ENCODE measurements around the gene ARHGEF33. TPM values are rescaled to one million over a fixed set of nuclear protein-coding genes. Genes with fewer than 3 reads are reported as not detected.

ARHGEF33 gene
- total and polyA plus RNA-seq, 2 of the 13 experiments (the other 11 are each of a cell fraction or from before 2014, with no cell fraction given), result 0.04 TPM; not detected in 1

GRCh38 chr2:38873763-38874162 is 15.9 kb upstream of the ARHGEF33 start (continued):
- TF ChIP-seq GMEB2 (CRISPR knock-in tag; IDR thresholded peaks at IDR 0.05; ENCODE audit: low read depth), result no peak

GRCh38 chr2:38875227-38875575 is 14.5 kb upstream of the ARHGEF33 start:
- H3K27me3 ChIP-seq (ENCODE audit: control insufficient read depth in 1 of 2, insufficient read depth in 2 of 2, low read length in 2 of 2), result no peaks in the 10 kb centered on the region; a peak in 1 of 5 replicates
- peak overlapping the region; percentile 54 for H3K27ac ChIP-seq (ENCODE audit: extremely low read length, insufficient read depth, low read length)
- peaks cover 28% of the 10 kb centered on the region for H3K4me1 ChIP-seq (ENCODE audit: insufficient read depth, low read length)
- H3K4me3 ChIP-seq (replicated peaks in 1 of 3; ENCODE audit: insufficient read depth in 1 of 3, low read depth in 2 of 3, low read length in 3 of 3), result peak overlapping the region; percentile 58 to 97 (median 81)
- DNase-seq (ENCODE audit: low spot score), result peak; percentile 3
- no peaks in the 10 kb centered on the region for H3K9me3 ChIP-seq (ENCODE audit: low read length)
- CTCF ChIA-PET (ENCODE audit: low intra/inter-chr PET ratio, low total read pairs), result no interaction called here
- peaks cover 37% of the 10 kb centered on the region for H3K79me2 ChIP-seq (ENCODE audit: insufficient read depth, low read length)
- in situ Hi-C loops (cut with HindIII; ENCODE audit: extremely low pct_ligation_motif_present, low pct_unique_long_range_greater_than_20kb), result no loop called here
- FAIRE-seq, result no peak
- H4K20me1 ChIP-seq (ENCODE audit: insufficient read depth, low read length), result no peaks in the 10 kb centered on the region
- intact Hi-C loops (cut with micrococcal nuclease; ENCODE audit: unreplicated experiment), result loop anchor here (2.0 to 10.0 kb wide), 3 partner anchors 52 to 260 kb away; no protein-coding TSS in a partner anchor
- POLR2A ChIA-PET, result interaction anchor here (1.0 to 2.4 kb wide), 4 partner anchors 18 to 249 kb away, joined by 3 to 8 read pairs (median 5); partner anchors contain the start of gene SRSF7
- H3K9ac ChIP-seq (ENCODE audit: insufficient read depth, low read depth, low read length), result peak overlapping the region; percentile 74
- no TSS peak for BruUV-seq (replicated peaks)
- H2AFZ ChIP-seq (ENCODE audit: low read length), result peak overlapping the region; percentile 97
- WGBS (ENCODE audit: low lambda C conversion rate), result 1% methylated on average over 10 of the region's 10 CpGs
- no peak; the same call in 2 of the 3 replicates for ATAC-seq
- H3K36me3 ChIP-seq (replicated peaks in 1 of 2; ENCODE audit: control insufficient read depth in 1 of 2, insufficient read depth in 2 of 2, low read length in 2 of 2), result no peaks in the 10 kb centered on the region
- peak overlapping the region; percentile 95 for H3K4me2 ChIP-seq (ENCODE audit: low read depth, low read length)
- no peak for TF ChIP-seq THYN1 (CRISPR knock-in tag; IDR thresholded peaks at IDR 0.05; ENCODE audit: borderline replicate concordance, low read depth)
- TF ChIP-seq, protein P1, sequence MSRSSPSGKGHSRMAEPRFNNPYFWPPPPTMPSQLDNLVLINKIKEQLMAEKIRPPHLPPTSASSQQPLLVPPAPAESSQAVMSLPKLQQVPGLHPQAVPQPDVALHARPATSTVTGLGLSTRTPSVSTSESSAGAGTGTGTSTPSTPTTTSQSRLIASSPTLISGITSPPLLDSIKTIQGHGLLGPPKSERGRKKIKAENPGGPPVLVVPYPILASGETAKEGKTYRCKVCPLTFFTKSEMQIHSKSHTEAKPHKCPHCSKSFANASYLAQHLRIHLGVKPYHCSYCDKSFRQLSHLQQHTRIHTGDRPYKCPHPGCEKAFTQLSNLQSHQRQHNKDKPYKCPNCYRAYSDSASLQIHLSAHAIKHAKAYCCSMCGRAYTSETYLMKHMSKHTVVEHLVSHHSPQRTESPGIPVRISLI (CRISPR knock-in tag; IDR thresholded peaks at IDR 0.05; ENCODE audit: borderline replicate concordance), result no peak
- TF ChIP-seq ZNF317 (CRISPR knock-in tag; IDR thresholded peaks at IDR 0.05), result no peak
- TF ChIP-seq ZNF766 (CRISPR knock-in tag; IDR thresholded peaks at IDR 0.05; ENCODE audit: borderline replicate concordance), result 0 out of 2 replicates have a peak, but pooled peaks have one; percentile 35
- 0 out of 2 replicates have a peak, but pooled peaks have one; percentile 21 for TF ChIP-seq SNAI1 (CRISPR knock-in tag; IDR thresholded peaks at IDR 0.05; ENCODE audit: borderline replicate concordance)
- no peak for TF ChIP-seq ZNF577 (CRISPR knock-in tag; IDR thresholded peaks at IDR 0.05; ENCODE audit: borderline replicate concordance, low read depth)
- no peak; the same call in 1 of the 2 replicates for TF ChIP-seq CAMTA2 (CRISPR knock-in tag; IDR thresholded peaks at IDR 0.05; ENCODE audit: borderline replicate concordance)
- no peak for TF ChIP-seq ZNF792 (CRISPR knock-in tag; IDR thresholded peaks at IDR 0.05)
- TF ChIP-seq ZNF83 (CRISPR knock-in tag; IDR thresholded peaks at IDR 0.05; ENCODE audit: borderline replicate concordance), result no peak
- TF ChIP-seq ZNF850 (CRISPR knock-in tag; conservative IDR thresholded peaks at IDR 0.05), result no peak
- no peak for TF ChIP-seq ZNF839 (CRISPR knock-in tag; IDR thresholded peaks at IDR 0.05; ENCODE audit: borderline replicate concordance)
- TF ChIP-seq RFX3 (CRISPR knock-in tag; IDR thresholded peaks at IDR 0.05), result no peak
- TF ChIP-seq FOXK2 (IDR thresholded peaks at IDR 0.05), result no peak
- TF ChIP-seq ZNF737 (CRISPR knock-in tag; IDR thresholded peaks at IDR 0.05; ENCODE audit: borderline replicate concordance), result no peak
- no peak for TF ChIP-seq CREB1 (IDR thresholded peaks at IDR 0.05)
- TF ChIP-seq CREB1 (CRISPR knock-in tag; IDR thresholded peaks at IDR 0.05), result no peak
- TF ChIP-seq KLF11 (CRISPR knock-in tag; IDR thresholded peaks at IDR 0.05), result no peak
- no peak for TF ChIP-seq MXD4 (CRISPR knock-in tag; IDR thresholded peaks at IDR 0.05)
- TF ChIP-seq, protein P2, sequence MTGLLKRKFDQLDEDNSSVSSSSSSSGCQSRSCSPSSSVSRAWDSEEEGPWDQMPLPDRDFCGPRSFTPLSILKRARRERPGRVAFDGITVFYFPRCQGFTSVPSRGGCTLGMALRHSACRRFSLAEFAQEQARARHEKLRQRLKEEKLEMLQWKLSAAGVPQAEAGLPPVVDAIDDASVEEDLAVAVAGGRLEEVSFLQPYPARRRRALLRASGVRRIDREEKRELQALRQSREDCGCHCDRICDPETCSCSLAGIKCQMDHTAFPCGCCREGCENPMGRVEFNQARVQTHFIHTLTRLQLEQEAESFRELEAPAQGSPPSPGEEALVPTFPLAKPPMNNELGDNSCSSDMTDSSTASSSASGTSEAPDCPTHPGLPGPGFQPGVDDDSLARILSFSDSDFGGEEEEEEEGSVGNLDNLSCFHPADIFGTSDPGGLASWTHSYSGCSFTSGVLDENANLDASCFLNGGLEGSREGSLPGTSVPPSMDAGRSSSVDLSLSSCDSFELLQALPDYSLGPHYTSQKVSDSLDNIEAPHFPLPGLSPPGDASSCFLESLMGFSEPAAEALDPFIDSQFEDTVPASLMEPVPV (CRISPR knock-in tag; IDR thresholded peaks at IDR 0.05), result no peak
- TF ChIP-seq CBX5 (CRISPR knock-in tag; IDR thresholded peaks at IDR 0.05; ENCODE audit: borderline replicate concordance), result no peak
